Heart right ventricle (tissue), 16 donors: ENCODE data around the gene SNX33. TPM values are rescaled to one million over a fixed set of nuclear protein-coding genes. Genes with fewer than 3 reads are reported as not detected.
A peak's percentile ranks its signal among the peaks of the same experiment; 100 is the strongest.
"Not testable (repeated sequence)": the region's sequence is repeated elsewhere in the genome, so short reads cannot be mapped to it uniquely, and the experiment has no call there.

Experiments
- ATAC-seq, 8 donors: fragments of 200-7000 bp; cut with Tn5 transposase; one replicate each; pipeline ENCODE4 v1.9.1; 2020; ENCODE audit warnings: mild to moderate bottlenecking in 8 of 8, moderate library complexity in 8 of 8, moderate number of reproducible peaks in 1 of 8
- DNase-seq, 2 donors: peaks; one replicate each; pipeline ENCODE4 v3.0.0-alpha.2; 2020
- H3K27ac ChIP-seq, 10 donors: fragments of 200-600 bp; sonication (generic) in 2 of 10; one replicate each; pipeline versions ENCODE4 v1.5.0 to v1.8.0; 2020 to 2022; ENCODE audit warnings: mild to moderate bottlenecking in 3 of 10
- H3K27me3 ChIP-seq, 7 donors: fragments of 200-600 bp; one replicate each; pipeline ENCODE4 v1.8.0; 2021 to 2022; ENCODE audit warnings: mild to moderate bottlenecking in 2 of 7
- H3K36me3 ChIP-seq, 9 donors: fragments of 200-600 bp; sonication (generic) in 1 of 9; one replicate each; pipeline versions ENCODE4 v1.5.0 to v1.8.0; 2020 to 2022; ENCODE audit warnings: mild to moderate bottlenecking in 2 of 9
- H3K4me1 ChIP-seq, 9 donors: fragments of 200-600 bp; sonication (generic) in 1 of 9; one replicate each; pipeline versions ENCODE4 v1.5.0 to v1.8.0; 2020 to 2022; ENCODE audit warnings: mild to moderate bottlenecking in 4 of 9
- H3K4me3 ChIP-seq, 10 donors: fragments of 200-600 bp; sonication (generic) in 2 of 10; one replicate each; pipeline versions ENCODE4 v1.5.0 to v1.8.0; 2020 to 2022; ENCODE audit warnings: mild to moderate bottlenecking in 7 of 10, moderate library complexity in 2 of 10
- H3K9me3 ChIP-seq, 11 donors: fragments of 200-600 bp in 10 of 11; sonication (generic) in 2 of 11; one replicate each; pipeline versions ENCODE4 v1.5.0 to v1.8.0; 2013 to 2022; ENCODE audit warnings: mild to moderate bottlenecking in 2 of 11, control low read depth in 1 of 11, moderate library complexity in 1 of 11
- WGBS, 2 donors: extraction: QIAGEN DNeasy Blood & Tissue Kit; methylation state at CpG; one replicate each; pipeline ENCODE4 v1.1.7; 2013; ENCODE audit warnings: inconsistent platforms in 1 of 2; 5-methylcytosine and 5-hydroxymethylcytosine counted together
- intact Hi-C, 10 donors: fragments of 100-400 bp; cut with DNase I; formaldehyde crosslinking; loops; one replicate each; pipeline versions ENCODE4 v1.11.1 to v1.14.2; 2022
- polyA plus RNA-seq, 2 donors: library from polyadenylated mRNA; stranded (reverse); fragments of 200-250 nt; gene quantifications; one replicate each; pipeline ENCODE4 v1.2.3, GENCODE V29; 2013
- total RNA-seq, 10 donors: library from RNA; stranded (reverse); fragmentation: NEBNext Ultra II Directional in 3 of 10; extraction: Animal tissue kit (Norgen Biotek cat#: 25700) in 3 of 10; gene quantifications; one replicate each; pipeline versions ENCODE4 v1.2.1 to v1.2.4, GENCODE V29; 2021 to 2023
- TF ChIP-seq, protein P1 (sequence below), 9 donors: fragments of 200-600 bp; sonication (generic) in 2 of 9; IDR thresholded peaks; one replicate each; pipeline versions ENCODE4 v1.5.0 to v1.8.0; 2021 to 2022; ENCODE audit warnings: antibody characterized with exemption in 9 of 9, mild to moderate bottlenecking in 5 of 9, moderate library complexity in 1 of 9
- donor health status: Arrhythmogenic right ventricular cardiomyopathy.
- donor health status: ischemic (EF 13 %, LVEDD 7.1; RV severe dilation, severe dysfunction).
- donor health status: healthy with polysubstance abuse.
- donor health status: DM: no; HTN: yes; CAD: no.
- donor health status: DM: no; HTN: no; CAD: no.
- donor health status: ischemic (EF 25% LVEDD 6.9; RV normal size, moderate dysfunction).
- donor health status: ischemic (EF 25% LVEDD 5.7; RV mildly dilated, moderate dysfunction).
- donor health status: healthy.
- donor health status: DM: yes; HTN: yes; CAD: no.
- donor health status: Ischemic cardiomyopathy.
- donor health status: ischemic (EF 35%, LVEDD 5.7; RV mildly dilated, moderate dysfunction).
- donor health status: nonischemic (EF 11% LVEDD 7.7; RV severe dilation, severe dysfunction).
- donor health status: DM: yes; HTN: yes; CAD: no.
- donor health status: PGD.
- donor health status: ischemic (EF 29% LVEDD 5.4; RV normal size, mild dysfunction).
- donor health status: nonischemic (EF 23%, LVEDD 6.1; RV moderate dilation, normal function).

SNX33 gene
- total and polyA plus RNA-seq, 12 donors = 7.4 to 14.8 (median 9.7) TPM

DNA sequence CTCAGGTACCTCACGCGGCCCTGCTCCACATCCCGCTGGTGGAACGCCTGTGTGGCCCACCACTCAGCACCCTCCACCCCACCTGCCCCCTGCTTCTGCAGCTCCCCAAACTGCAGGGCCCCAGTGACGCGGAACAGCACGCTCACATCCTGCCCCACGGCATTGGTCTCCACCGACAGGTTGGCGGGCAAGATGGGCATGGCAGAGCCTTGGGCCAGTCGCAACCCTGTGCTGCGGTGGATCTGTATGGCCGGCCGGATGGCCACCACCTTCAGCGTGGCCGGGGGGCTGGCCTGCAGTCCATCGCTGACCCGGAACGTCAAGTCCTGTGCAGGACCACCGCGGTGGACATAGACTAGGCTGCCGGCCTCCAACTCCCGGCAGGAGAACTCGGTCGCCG is 41.1 kb downstream of the SNX33 start:
- Histone ChIP-seq H3K36me3 (peaks cover 0 to 53% (median 0%) of the 10 kb centered on the region in 9 donors), H3K4me1 (peaks cover under 1 to 18% (median 8%) of the 10 kb centered on the region in 9 donors), H3K27ac (no peak overlapping the region), H3K9me3 (no peaks in the 10 kb centered on the region), H3K4me3 (no peak overlapping the region), H3K27me3 (peaks cover 0 to 23% (median 0%) of the 10 kb centered on the region in 7 donors)
- ATAC-seq (no peak), DNase-seq (no peak)
- 95 to 96% methylated on average over 26 of the region's 26 CpGs for WGBS, 2 donors
- TF ChIP-seq, protein P1, sequence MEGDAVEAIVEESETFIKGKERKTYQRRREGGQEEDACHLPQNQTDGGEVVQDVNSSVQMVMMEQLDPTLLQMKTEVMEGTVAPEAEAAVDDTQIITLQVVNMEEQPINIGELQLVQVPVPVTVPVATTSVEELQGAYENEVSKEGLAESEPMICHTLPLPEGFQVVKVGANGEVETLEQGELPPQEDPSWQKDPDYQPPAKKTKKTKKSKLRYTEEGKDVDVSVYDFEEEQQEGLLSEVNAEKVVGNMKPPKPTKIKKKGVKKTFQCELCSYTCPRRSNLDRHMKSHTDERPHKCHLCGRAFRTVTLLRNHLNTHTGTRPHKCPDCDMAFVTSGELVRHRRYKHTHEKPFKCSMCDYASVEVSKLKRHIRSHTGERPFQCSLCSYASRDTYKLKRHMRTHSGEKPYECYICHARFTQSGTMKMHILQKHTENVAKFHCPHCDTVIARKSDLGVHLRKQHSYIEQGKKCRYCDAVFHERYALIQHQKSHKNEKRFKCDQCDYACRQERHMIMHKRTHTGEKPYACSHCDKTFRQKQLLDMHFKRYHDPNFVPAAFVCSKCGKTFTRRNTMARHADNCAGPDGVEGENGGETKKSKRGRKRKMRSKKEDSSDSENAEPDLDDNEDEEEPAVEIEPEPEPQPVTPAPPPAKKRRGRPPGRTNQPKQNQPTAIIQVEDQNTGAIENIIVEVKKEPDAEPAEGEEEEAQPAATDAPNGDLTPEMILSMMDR (IDR thresholded peaks at IDR 0.05) = no peak
- intact Hi-C loops = loop anchor here in 5 of 10 donors (5.0 to 10.0 kb wide), 4 partner anchors 38 to 113 kb away; no protein-coding TSS in a partner anchor

DNA sequence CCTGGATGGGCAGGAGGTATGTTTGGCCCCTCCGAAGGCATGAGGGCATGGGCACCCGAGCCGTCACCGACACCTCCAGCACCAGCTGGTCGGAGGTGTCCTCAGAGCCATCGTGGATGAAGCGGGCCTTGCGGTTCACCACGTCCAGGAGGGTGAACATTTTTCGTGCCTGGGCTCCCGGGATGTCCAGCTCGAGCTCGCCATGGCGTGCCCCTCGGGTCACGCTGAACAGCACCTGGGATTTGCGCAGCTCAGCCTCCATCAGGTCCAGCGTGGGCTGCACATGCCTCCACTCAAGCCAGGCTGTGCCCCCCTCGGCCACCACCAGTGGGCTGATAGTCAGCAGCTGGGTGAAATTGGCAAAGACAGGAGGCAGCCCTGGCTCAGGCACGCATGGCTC is 41.7 kb downstream of the SNX33 start:
- H3K36me3 ChIP-seq = peaks cover 0 to 48% (median 0%) of the 10 kb centered on the region in 9 donors
- not testable (repeated sequence) for ATAC-seq, H3K27ac ChIP-seq, DNase-seq, H3K4me3 ChIP-seq, H3K9me3 ChIP-seq
- H3K4me1 ChIP-seq = peaks cover 6 to 22% (median 14%) of the 10 kb centered on the region in 9 donors
- H3K27me3 ChIP-seq = peaks cover 0 to 28% (median 0%) of the 10 kb centered on the region in 7 donors
- intact Hi-C loops = loop anchor here in 5 of 10 donors (5.0 to 10.0 kb wide), 4 partner anchors 38 to 113 kb away; no protein-coding TSS in a partner anchor
- 93 to 94% methylated on average over 20 of the region's 20 CpGs for WGBS, 2 donors

DNA sequence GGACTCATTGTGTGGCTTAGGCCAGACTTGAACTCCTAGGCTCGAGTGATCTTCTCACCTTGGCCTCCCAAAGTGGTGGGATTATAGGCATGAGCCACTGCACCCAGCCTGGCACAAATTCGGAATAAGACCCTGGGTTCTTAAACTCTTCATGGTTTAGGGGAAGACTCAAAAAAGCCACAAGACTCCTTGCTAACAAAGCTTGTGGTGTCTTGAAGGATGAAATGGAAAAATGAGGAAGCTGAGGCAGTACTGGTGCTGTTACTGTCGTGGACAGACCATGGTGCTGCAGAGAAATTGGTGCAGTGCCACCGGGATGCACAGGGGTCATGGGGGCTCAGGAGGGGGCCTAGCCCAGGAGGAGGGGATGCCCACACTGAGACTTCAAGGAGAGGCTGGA is 44.6 kb downstream of the SNX33 start:
- H3K4me3 ChIP-seq, H3K27ac ChIP-seq, DNase-seq, H3K9me3 ChIP-seq, ATAC-seq: not testable (repeated sequence)
- 78 to 79% methylated on average over 4 of the region's 4 CpGs for WGBS, 2 donors
- intact Hi-C loops = loop anchor here in 4 of 10 donors (5.0 kb wide), 3 partner anchors 35 to 110 kb away; no protein-coding TSS in a partner anchor
- Histone ChIP-seq H3K27me3 (peaks cover 0 to 56% (median 0%) of the 10 kb centered on the region in 7 donors), H3K4me1 (peaks cover 17 to 43% (median 37%) of the 10 kb centered on the region in 9 donors), H3K36me3 (peaks cover 0 to 36% (median 0%) of the 10 kb centered on the region in 9 donors)

DNA sequence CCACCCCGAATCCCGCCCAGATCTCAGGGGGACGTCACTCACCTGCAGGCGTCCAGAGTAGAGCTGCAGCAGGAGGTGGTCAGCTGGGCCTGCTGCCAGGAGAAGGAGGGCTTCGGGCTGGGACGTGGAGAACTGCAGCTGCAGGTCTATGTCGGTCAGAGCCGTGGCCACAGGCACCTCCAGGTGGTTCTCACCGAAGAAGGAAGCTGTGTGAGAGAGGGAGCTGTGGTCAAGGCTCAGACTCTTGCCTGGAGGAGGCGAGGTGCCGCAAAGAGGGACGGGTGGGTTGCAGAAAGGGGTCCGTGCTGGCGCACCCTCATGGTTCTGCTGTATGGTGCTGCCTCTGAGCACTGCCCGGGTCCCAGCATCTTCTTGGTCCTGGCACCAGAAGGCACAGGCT is 45.3 kb downstream of the SNX33 start:
- not testable (repeated sequence) for DNase-seq, H3K9me3 ChIP-seq, ATAC-seq, H3K4me3 ChIP-seq
- H3K27ac ChIP-seq = peak overlapping the region in 4 of 10 donors; percentile 74 to 82 (median 78)
- H3K27me3 ChIP-seq = peaks cover 0 to 57% (median 0%) of the 10 kb centered on the region in 7 donors
- 68 to 72% methylated on average over 6 to 11 of the region's 15 CpGs for WGBS, 2 donors
- peaks cover 17 to 51% (median 37%) of the 10 kb centered on the region in 9 donors for H3K4me1 ChIP-seq
- intact Hi-C loops = loop anchor here in 4 of 10 donors (5.0 kb wide), 3 partner anchors 34 to 109 kb away; no protein-coding TSS in a partner anchor
- H3K36me3 ChIP-seq = peaks cover 0 to 30% (median 0%) of the 10 kb centered on the region in 9 donors

DNA sequence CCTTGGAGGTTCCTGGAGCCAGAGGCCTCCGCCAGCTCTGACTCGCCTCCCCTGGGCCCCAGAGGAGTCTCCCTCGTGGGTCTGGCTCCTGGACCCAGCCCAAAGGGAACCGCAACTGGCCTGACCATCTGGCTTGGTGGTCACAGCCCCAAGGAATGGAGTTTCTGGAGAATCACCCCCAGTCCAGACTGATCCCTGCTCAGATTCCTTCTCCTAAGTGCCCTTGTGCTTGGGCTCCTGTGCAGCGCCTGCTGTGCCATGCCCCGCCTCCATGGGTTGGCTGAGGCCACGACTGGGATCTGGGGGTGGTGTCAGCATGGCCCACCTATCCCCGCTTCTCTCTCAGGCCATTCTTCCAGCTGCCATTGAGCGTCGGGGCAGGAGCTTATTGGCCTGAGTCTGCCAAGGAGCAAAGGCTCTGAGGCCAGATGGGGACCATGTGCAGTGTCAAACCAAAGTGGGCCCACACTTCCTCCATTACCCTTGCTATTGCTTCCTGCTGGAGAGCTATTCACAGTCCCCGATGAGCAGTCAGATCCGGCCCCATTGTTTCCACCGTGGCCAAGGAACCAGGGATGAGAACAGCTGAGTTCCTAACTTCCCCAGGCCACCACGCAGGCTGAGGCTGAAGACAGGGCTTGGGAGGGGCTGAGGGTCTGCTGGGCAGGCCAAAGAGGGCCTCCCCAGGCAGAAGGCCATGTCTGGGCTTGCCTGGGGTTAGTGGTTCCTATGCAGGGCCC is 46.0 kb downstream of the SNX33 start:
- ATAC-seq (no peak), DNase-seq (no peak)
- no peak overlapping the region for H3K4me3 ChIP-seq
- H3K27me3 ChIP-seq = peaks cover 0 to 57% (median 0%) of the 10 kb centered on the region in 7 donors
- H3K36me3 ChIP-seq = peaks cover 0 to 24% (median 0%) of the 10 kb centered on the region in 9 donors
- TF ChIP-seq, protein P1 (IDR thresholded peaks at IDR 0.05) = no peak
- peaks cover 17 to 57% (median 37%) of the 10 kb centered on the region in 9 donors for H3K4me1 ChIP-seq
- intact Hi-C loops = loop anchor here in 4 of 10 donors (5.0 kb wide), 3 partner anchors 34 to 109 kb away; no protein-coding TSS in a partner anchor
- 31 to 50% methylated on average over 14 of the region's 14 CpGs for WGBS, 2 donors
- H3K9me3 ChIP-seq = no peaks in the 10 kb centered on the region
- peak overlapping the region in 9 of 10 donors; percentile 31 to 82 (median 74) for H3K27ac ChIP-seq
